Stimulated activated CD8-positive, alpha-beta memory T cell treated with anti-CD3 and anti-CD28 coated beads, Interleukin-2, amount 100 ng/mL, for 1 hour (primary cell): ENCODE results near the gene PCMT1.
A peak's percentile ranks its signal among the peaks of the same experiment; 100 is the strongest.
"Not testable (repeated sequence)": the region's sequence is repeated elsewhere in the genome, so short reads cannot be mapped to it uniquely, and the experiment has no call there.

Experiments
- DNase-seq, 2 donors: peaks; one replicate each; pipeline ENCODE4 v3.0.0-alpha.2; 2020; ENCODE audit warnings: low read depth in 2 of 2

Gene PCMT1

GRCh38 chr6:149749594-149750135 is at the start of gene PCMT1:
TSS of gene PCMT1 (plus strand) at chr6:149749741. CDS start at chr6:149749902, 161 bp downstream.
- DNase-seq = peak; percentile 80 to 84

GRCh38 chr6:149701714-149702113 is 47.8 kb upstream of the PCMT1 start:
- no peak for DNase-seq

DNA sequence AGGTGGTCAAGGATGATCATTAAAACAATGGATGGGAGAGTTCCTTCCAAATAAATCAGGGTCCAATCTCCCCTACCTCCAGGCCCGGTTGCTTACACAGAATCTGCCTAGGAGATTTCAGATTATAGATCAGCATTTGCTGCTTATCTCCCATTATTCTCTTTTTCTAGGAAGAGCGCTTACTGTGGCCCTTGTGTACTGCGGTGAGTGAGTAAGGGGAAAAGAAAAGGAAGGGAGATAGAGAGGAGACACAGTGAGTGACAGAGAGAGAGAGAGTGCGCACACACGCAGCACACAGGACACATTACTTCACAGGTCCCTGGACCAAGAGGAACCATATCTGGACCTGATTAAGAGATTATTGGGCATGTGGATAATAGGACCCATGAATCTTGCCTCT is 37.8 kb upstream of the PCMT1 start:
- DNase-seq = no peak

- DNase-seq = no peak
Observed at GRCh38 chr6:149714442-149714841, 35.1 kb upstream of the PCMT1 start.

DNA sequence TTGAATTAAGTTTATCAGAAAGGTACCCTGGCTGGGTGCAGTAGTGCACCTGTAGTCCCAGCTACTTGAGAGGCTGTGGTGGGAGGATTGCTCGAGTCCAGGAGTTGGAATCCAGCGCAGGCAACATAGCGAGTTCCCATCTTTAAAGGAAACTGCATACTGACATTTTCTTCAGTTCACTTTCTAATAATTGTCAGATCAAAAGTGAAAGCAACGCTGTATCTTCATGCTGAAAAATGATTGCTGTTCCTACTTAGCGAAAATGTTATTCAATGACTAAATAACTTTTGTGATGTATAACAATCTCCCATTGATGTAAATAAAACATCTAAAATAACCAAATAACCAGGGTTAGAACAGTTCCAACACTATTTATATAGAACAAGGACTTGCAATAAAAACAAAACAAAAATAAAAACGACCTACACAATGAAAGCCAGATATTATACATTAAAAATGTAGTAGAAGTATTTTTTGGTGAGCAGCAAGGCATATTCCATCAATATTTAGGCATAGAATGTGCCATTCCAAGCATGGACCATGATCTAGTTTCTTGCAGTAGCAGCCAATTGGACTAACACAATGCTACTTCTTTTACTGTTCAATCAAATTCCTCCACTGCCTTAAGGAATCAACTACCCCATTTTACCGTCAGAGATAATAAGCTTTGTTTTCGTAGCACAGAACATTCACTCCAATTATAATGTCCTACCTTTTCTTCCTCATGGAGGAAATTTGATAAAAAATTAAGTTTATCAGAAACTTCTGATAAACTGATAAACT is 33.2 kb upstream of the PCMT1 start:
- DNase-seq = no peak

DNA sequence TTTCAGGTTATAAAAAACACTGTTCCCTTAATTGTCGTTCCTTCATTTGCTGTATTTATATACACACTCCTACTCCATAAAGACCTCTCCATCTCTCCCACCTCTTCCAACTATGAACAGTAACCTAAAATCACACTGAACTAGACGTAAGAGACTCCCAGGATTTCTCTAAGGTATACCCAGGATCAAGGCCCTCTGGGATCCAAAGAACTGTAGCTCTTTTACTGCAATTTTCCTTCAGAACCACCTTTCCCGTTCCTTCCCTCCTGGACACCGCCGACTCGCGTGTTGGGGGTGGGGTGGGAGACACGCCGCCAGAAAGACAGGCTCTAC is 32.3 kb upstream of the PCMT1 start:
- DNase-seq = no peak

DNA sequence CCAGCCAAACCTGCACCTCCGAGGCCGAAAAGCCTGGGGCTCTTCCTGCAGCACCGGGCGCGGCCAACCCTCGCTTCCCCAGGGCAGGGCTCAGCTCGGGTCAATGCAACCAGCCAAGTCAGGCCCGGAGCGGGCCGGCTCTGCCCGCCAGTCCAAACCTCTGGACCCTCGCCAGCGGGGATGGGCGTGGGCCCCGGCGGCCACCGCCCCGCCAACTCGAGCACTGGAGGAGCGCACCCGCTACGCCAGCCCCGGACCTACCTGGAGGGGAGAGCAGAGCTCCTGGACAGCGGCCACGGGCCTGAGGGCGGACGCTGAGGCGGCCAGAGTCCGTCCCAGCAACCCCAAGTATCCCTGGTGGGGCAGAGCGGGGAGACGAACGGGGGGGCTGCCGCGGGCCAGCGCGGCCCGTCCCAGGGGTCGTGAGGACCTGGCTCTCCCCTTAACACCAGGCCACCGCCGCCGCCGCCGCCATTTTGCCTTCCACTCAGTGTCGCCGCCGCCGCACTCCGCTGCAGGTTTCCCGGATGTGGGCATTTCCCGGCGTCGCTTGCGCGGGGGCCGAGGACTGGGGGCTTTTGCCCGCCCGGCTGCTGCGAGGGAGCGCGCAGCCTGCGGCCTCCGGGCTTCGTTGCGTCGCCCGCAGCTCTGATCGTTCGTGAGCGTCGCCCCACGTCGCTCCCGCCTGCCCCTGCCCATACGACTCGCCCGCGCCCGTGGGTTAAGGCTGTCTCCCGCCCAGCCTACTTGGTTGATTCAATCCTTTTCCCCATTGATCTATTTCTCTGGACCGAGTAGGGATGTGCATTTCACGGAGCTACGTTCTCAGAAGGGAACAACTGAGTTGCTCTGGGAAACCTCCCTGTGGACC is 31.7 kb upstream of the PCMT1 start, which contains the start of gene LATS1:
Gene LATS1 (minus strand): TSS at position 514 of the 871 bp plus-strand sequence. CDS start 15,975 bp downstream, outside the sequence.
- peak; percentile 85 to 86 for DNase-seq

DNA sequence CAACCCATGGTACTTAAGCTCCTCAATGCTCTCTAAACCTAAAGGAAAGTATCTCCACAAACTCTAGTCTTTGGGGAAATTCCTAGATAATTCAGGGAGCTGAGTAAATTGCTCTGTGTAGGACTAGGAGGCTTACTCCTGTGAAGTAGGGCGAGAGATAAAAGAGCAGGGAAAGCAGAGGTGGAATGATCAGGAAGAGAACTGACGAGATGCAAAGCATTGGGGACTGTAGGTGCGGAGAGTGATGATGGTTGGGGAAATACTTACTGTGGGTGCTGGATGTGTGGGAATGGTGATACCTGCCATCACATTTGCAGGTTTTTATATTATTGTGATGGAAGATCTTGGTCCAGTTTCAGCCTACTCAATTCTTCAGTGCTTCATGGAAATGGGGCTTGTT is 30.0 kb upstream of the PCMT1 start:
- no peak for DNase-seq

DNA sequence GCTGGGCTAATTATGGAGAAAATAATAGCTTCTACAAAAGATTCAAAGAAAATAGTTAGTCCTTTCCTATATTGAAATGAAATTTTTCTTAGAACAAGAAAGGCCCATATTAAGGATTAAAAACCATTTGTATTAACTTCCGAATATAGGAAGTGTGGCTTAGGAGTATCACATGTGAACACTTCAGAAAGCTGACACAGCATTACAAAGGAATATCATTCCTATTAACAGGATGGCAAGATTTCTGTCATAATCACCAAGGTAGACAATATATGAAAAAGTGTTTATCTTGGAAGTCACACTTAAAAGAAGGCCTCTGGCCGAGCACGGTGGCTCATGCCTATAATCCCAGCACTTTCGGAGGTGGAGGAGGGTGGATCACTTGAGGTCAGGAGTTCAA is 26.3 kb upstream of the PCMT1 start:
- no peak for DNase-seq

- peak in 1 of 2 donors; percentile 14 for DNase-seq
Observed at GRCh38 chr6:149723771-149724417, 25.6 kb upstream of the PCMT1 start.

GRCh38 chr6:149725785-149726184 is 23.8 kb upstream of the PCMT1 start:
- DNase-seq = no peak

- no peak for DNase-seq
Observed at GRCh38 chr6:149727793-149728498, 21.6 kb upstream of the PCMT1 start.

DNA sequence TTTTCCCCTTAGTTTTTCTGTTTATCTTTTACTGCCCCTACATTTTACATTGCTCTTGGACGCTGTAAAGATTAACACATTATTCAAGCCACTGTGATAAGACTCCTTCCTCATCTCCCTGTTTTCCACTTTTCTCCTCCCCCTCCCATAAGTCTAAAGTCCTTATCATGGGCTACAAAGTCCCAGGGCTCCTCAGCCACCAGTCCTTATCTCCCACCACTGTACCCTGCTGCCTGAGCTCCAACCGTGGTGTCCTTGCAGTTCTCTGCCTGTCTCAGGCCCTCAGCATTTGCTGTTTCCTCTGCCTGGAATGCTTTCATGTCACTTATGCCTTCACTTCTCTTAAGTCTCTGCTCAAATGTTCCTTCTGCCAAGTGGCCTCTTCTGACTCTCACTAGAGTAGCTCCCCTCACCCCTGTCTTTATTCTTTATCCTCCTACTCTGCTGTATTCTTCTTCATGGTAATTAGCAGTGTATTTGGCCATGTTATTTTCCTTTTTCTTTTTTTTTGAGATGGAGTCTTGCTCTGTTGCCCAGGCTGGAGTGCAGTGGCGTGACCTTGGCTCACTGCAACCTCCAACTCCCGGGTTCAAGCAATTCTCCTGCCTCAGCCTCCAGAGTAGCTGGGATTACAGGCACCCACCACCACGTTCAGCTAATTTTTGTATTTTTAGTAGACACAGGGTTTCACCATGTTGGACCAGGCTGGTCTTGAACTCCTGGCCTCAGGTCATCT is 20.9 kb upstream of the PCMT1 start:
- no peak for DNase-seq

DNA sequence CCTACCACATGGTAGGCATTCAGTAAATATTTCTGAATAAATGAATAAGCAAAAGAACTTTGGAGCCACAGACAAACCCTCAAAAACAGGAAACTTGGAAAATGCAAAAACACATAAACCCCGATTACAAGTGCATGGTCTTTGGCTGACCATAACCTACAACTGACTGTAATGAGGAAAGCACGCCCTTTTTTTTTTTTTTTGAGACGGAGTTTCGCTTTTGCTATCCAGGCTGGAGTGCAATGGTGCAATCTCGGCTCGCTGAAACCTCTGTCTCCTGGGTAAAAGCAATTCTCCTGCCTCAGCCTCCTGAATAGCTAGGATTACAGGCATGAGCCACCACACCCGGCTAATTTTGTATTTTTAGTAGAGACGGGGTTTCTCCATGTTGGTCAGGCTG is 19.7 kb upstream of the PCMT1 start:
- DNase-seq = no peak

- no peak for DNase-seq
Observed at GRCh38 chr6:149733089-149733720, 16.3 kb upstream of the PCMT1 start.

- no peak for DNase-seq
Observed at GRCh38 chr6:149734915-149735314, 14.6 kb upstream of the PCMT1 start.

DNA sequence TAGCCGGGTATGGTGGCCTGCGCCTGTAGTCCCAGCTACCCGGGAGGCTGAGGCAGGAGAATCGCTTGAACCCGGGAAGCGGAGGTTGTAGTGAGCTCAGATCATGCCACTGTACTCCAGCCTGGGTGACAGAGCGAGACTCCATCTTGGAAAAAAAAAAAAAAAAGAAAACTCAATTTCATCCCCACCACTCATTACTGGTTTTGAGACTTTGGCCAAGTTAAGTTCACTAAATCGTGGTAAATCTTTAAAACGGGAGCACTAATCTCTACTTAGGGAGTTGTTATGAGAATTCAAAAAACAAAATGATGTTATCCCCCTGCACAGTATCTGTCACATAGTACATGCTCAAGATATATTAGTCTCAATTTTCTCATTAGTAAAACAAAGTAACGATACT is 4.3 kb upstream of the PCMT1 start:
- not testable (repeated sequence) for DNase-seq

DNA sequence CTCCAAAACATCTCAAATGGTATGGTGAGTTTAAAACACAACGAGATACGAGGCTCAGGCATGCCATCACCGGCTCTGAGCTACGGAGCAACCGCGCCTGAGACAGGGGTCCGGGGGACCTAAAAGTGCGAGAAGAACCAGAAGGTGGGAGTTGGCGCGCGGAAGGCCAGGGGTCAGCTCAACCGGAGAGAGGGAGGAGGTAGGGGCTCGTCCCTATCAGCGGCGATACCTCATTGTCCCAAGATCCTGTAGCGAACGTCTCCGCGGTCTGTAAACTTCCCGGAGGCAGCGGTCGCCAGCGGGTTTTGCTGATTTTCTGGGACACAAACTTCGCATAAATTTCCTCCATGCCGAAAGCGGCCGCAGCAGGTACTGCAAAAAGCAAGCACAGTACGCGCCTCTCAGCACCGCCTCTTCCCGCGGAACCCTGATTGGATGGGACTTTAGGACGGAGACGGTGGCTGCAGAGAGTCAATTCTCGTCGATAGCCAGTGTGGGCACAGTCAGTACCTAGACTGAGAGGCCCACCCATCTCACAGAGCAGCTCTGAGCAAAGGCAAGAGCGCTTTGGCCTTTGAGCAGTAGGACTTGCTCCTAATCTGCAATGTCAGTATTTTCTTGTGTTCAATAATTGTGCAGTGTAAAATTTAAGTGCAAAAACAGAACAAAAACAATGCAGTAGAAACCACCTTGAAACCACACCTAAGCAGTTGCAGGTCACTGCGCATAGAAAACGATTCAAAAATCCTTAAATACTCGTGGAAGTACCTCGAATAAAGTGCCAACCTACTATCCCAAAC is 3.2 kb upstream of the PCMT1 start, which contains the start of gene NUP43:
Gene NUP43 (minus strand): TSS at position 383 of the 800 bp plus-strand sequence. CDS start 34 bp downstream, at position 349.
- peak; percentile 82 to 87 for DNase-seq

GRCh38 chr6:149749082-149749593 is 403 bp upstream of the PCMT1 start:
- DNase-seq = not testable (repeated sequence)
